ENCODE measurements around the gene KRTAP1-4. TPM values are rescaled to one million over a fixed set of nuclear protein-coding genes. Genes with fewer than 3 reads are reported as not detected.
"Not testable (repeated sequence)": the region's sequence is repeated elsewhere in the genome, so short reads cannot be mapped to it uniquely, and the experiment has no call there.

The KRTAP1-4 gene
- polyA plus RNA-seq, 4 donors = not detected

GRCh38 chr17:41003926-41004325, 26.1 kb downstream of the KRTAP1-4 start:
- Histone ChIP-seq H3K4me1 (ENCODE audit: control insufficient read depth in 3 of 3, insufficient read depth in 2 of 3, low read depth in 1 of 3, low read length in 2 of 3) (no peaks in the 10 kb centered on the region), H3K27me3 (ENCODE audit: control insufficient read depth in 3 of 3, insufficient read depth in 3 of 3, low read length in 3 of 3) (peaks cover 0 to 4% (median 0%) of the 10 kb centered on the region in 3 donors), H3K9me3 (ENCODE audit: control insufficient read depth in 2 of 2, insufficient read depth in 1 of 2, low read depth in 1 of 2, low read length in 1 of 2) (no peaks in the 10 kb centered on the region), H3K36me3 (ENCODE audit: control insufficient read depth in 3 of 3, insufficient read depth in 2 of 3, low read depth in 1 of 3, low read length in 3 of 3) (no peaks in the 10 kb centered on the region), H3K27ac (ENCODE audit: low read depth in 1 of 3, low read length in 2 of 3) (no peak overlapping the region), H3K4me3 (ENCODE audit: low read depth in 1 of 3, low read length in 3 of 3) (no peak overlapping the region)
- DNase-seq = no peak
- no peak for FAIRE-seq
- WGBS, 3 donors = 63 to 77% (median 68%) methylated on average over 4 of the region's 4 CpGs

DNA sequence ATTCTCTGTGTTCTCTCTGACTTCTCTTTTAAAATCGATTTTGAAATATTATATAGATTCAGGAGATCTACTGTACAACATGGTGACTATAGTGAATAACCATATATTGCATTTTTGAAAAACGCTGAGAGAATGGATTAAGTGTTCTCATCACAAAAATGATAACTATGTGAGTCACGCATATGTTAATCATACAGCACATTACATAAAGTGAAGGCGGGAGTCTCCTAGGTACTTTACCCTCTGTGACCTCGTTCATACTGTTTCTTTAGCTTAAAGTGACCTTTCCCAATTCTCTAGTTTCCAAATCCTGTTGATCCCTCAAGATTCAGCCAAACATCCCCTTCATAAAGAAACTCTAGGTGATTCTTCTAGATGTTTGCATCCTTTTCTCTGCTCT, 27.2 kb downstream of the KRTAP1-4 start:
- 21 to 50% (median 37%) methylated on average over 5 of the region's 5 CpGs for WGBS, 3 donors
- no peaks in the 10 kb centered on the region for H3K36me3 ChIP-seq (ENCODE audit: control insufficient read depth in 3 of 3, insufficient read depth in 2 of 3, low read depth in 1 of 3, low read length in 3 of 3)
- DNase-seq (no peak), FAIRE-seq (no peak)
- no peaks in the 10 kb centered on the region for H3K4me1 ChIP-seq (ENCODE audit: control insufficient read depth in 3 of 3, insufficient read depth in 2 of 3, low read depth in 1 of 3, low read length in 2 of 3)
- no peaks in the 10 kb centered on the region for H3K9me3 ChIP-seq (ENCODE audit: control insufficient read depth in 2 of 2, insufficient read depth in 1 of 2, low read depth in 1 of 2, low read length in 1 of 2)
- H3K27me3 ChIP-seq (ENCODE audit: control insufficient read depth in 3 of 3, insufficient read depth in 3 of 3, low read length in 3 of 3) = peaks cover 0 to 4% (median 0%) of the 10 kb centered on the region in 3 donors
- no peak overlapping the region for H3K4me3 ChIP-seq (ENCODE audit: low read depth in 1 of 3, low read length in 3 of 3)
- no peak overlapping the region for H3K27ac ChIP-seq (ENCODE audit: low read depth in 1 of 3, low read length in 2 of 3)

- 76 to 92% (median 82%) methylated on average over 4 of the region's 4 CpGs for WGBS, 3 donors
- peaks cover 0 to 7% (median 0%) of the 10 kb centered on the region in 3 donors for H3K27me3 ChIP-seq (ENCODE audit: control insufficient read depth in 3 of 3, insufficient read depth in 3 of 3, low read length in 3 of 3)
- DNase-seq (no peak), FAIRE-seq (no peak)
- H3K27ac ChIP-seq (ENCODE audit: low read depth in 1 of 3, low read length in 2 of 3) = no peak overlapping the region
- H3K36me3 ChIP-seq (ENCODE audit: control insufficient read depth in 3 of 3, insufficient read depth in 2 of 3, low read depth in 1 of 3, low read length in 3 of 3) = no peaks in the 10 kb centered on the region
- no peaks in the 10 kb centered on the region for H3K4me1 ChIP-seq (ENCODE audit: control insufficient read depth in 3 of 3, insufficient read depth in 2 of 3, low read depth in 1 of 3, low read length in 2 of 3)
- no peak overlapping the region for H3K4me3 ChIP-seq (ENCODE audit: low read depth in 1 of 3, low read length in 3 of 3)
- no peaks in the 10 kb centered on the region for H3K9me3 ChIP-seq (ENCODE audit: control insufficient read depth in 2 of 2, insufficient read depth in 1 of 2, low read depth in 1 of 2, low read length in 1 of 2)
Observed at GRCh38 chr17:41001795-41002194, 28.2 kb downstream of the KRTAP1-4 start.

DNA sequence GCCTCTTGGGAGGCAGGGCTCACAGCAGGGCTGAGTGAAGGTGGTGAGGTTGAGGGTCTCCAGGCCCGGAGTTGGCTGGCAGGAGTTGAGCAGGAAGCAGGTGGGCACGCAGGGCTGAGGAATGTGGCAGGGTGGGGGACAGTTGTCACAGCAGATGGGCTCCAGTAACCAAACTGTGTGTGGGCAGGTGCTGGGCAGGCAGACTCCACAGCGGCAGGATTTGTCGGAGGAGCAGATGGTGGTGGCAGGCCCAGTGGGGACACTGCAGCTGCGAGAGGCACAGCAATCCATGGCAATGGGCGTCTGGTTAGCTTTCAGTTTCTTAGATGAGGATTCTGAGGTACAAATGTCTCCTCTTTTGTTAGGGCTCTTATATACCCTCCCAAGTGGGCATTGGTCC, 30.4 kb downstream of the KRTAP1-4 start, which contains the start of gene KRTAP3-2:
Gene KRTAP3-2 (minus strand): TSS at position 344 of the 400 bp plus-strand sequence. CDS start 53 bp downstream, at position 291.
- not testable (repeated sequence) for H3K27ac ChIP-seq (ENCODE audit: low read depth in 1 of 3, low read length in 2 of 3); H3K36me3 ChIP-seq (ENCODE audit: control insufficient read depth in 3 of 3, insufficient read depth in 2 of 3, low read depth in 1 of 3, low read length in 3 of 3); H3K4me3 ChIP-seq (ENCODE audit: low read depth in 1 of 3, low read length in 3 of 3); FAIRE-seq; H3K4me1 ChIP-seq (ENCODE audit: control insufficient read depth in 3 of 3, insufficient read depth in 2 of 3, low read depth in 1 of 3, low read length in 2 of 3); H3K9me3 ChIP-seq (ENCODE audit: control insufficient read depth in 2 of 2, insufficient read depth in 1 of 2, low read depth in 1 of 2, low read length in 1 of 2); DNase-seq; H3K27me3 ChIP-seq (ENCODE audit: control insufficient read depth in 3 of 3, insufficient read depth in 3 of 3, low read length in 3 of 3)
- 85 to 93% (median 86%) methylated on average over 6 of the region's 6 CpGs for WGBS, 3 donors

GRCh38 chr17:40997361-40997760, 32.6 kb downstream of the KRTAP1-4 start:
- no peak overlapping the region for H3K4me3 ChIP-seq (ENCODE audit: low read depth in 1 of 3, low read length in 3 of 3)
- H3K36me3 ChIP-seq (ENCODE audit: control insufficient read depth in 3 of 3, insufficient read depth in 2 of 3, low read depth in 1 of 3, low read length in 3 of 3) = no peaks in the 10 kb centered on the region
- WGBS, 3 donors = 69 to 85% (median 78%) methylated on average over 2 of the region's 2 CpGs
- no peaks in the 10 kb centered on the region for H3K9me3 ChIP-seq (ENCODE audit: control insufficient read depth in 2 of 2, insufficient read depth in 1 of 2, low read depth in 1 of 2, low read length in 1 of 2)
- H3K27ac ChIP-seq (ENCODE audit: low read depth in 1 of 3, low read length in 2 of 3) = no peak overlapping the region
- peaks cover 0 to 7% (median 4%) of the 10 kb centered on the region in 3 donors for H3K27me3 ChIP-seq (ENCODE audit: control insufficient read depth in 3 of 3, insufficient read depth in 3 of 3, low read length in 3 of 3)
- no peaks in the 10 kb centered on the region for H3K4me1 ChIP-seq (ENCODE audit: control insufficient read depth in 3 of 3, insufficient read depth in 2 of 3, low read depth in 1 of 3, low read length in 2 of 3)
- DNase-seq (no peak), FAIRE-seq (no peak)

GRCh38 chr17:40996829-40997228, 33.2 kb downstream of the KRTAP1-4 start:
- peaks cover 0 to 7% (median 4%) of the 10 kb centered on the region in 3 donors for H3K27me3 ChIP-seq (ENCODE audit: control insufficient read depth in 3 of 3, insufficient read depth in 3 of 3, low read length in 3 of 3)
- no peak overlapping the region for H3K27ac ChIP-seq (ENCODE audit: low read depth in 1 of 3, low read length in 2 of 3)
- 78 to 92% (median 81%) methylated on average over 4 of the region's 4 CpGs for WGBS, 3 donors
- no peaks in the 10 kb centered on the region for H3K9me3 ChIP-seq (ENCODE audit: control insufficient read depth in 2 of 2, insufficient read depth in 1 of 2, low read depth in 1 of 2, low read length in 1 of 2)
- no peaks in the 10 kb centered on the region for H3K4me1 ChIP-seq (ENCODE audit: control insufficient read depth in 3 of 3, insufficient read depth in 2 of 3, low read depth in 1 of 3, low read length in 2 of 3)
- no peaks in the 10 kb centered on the region for H3K36me3 ChIP-seq (ENCODE audit: control insufficient read depth in 3 of 3, insufficient read depth in 2 of 3, low read depth in 1 of 3, low read length in 3 of 3)
- no peak for DNase-seq
- no peak for FAIRE-seq
- no peak overlapping the region for H3K4me3 ChIP-seq (ENCODE audit: low read depth in 1 of 3, low read length in 3 of 3)

- Histone ChIP-seq H3K4me3 (ENCODE audit: low read depth in 1 of 3, low read length in 3 of 3) (no peak overlapping the region), H3K27ac (ENCODE audit: low read depth in 1 of 3, low read length in 2 of 3) (no peak overlapping the region), H3K27me3 (ENCODE audit: control insufficient read depth in 3 of 3, insufficient read depth in 3 of 3, low read length in 3 of 3) (peaks cover 0 to 7% (median 4%) of the 10 kb centered on the region in 3 donors), H3K9me3 (ENCODE audit: control insufficient read depth in 2 of 2, insufficient read depth in 1 of 2, low read depth in 1 of 2, low read length in 1 of 2) (no peaks in the 10 kb centered on the region), H3K36me3 (ENCODE audit: control insufficient read depth in 3 of 3, insufficient read depth in 2 of 3, low read depth in 1 of 3, low read length in 3 of 3) (no peaks in the 10 kb centered on the region), H3K4me1 (ENCODE audit: control insufficient read depth in 3 of 3, insufficient read depth in 2 of 3, low read depth in 1 of 3, low read length in 2 of 3) (no peaks in the 10 kb centered on the region)
- DNase-seq (no peak), FAIRE-seq (no peak)
- WGBS, 3 donors = 47% methylated on average over 1 of the region's 1 CpG
Observed at GRCh38 chr17:40995116-40995515, 34.9 kb downstream of the KRTAP1-4 start.

- Histone ChIP-seq H3K27ac (ENCODE audit: low read depth in 1 of 3, low read length in 2 of 3) (no peak within 1 kb of the TSS), H3K27me3 (ENCODE audit: control insufficient read depth in 3 of 3, insufficient read depth in 3 of 3, low read length in 3 of 3) (peaks cover 0 to 4% (median 3%) of the 10 kb centered on the region in 3 donors), H3K4me3 (ENCODE audit: low read depth in 1 of 3, low read length in 3 of 3) (no peak within 1 kb of the TSS), H3K9me3 (ENCODE audit: control insufficient read depth in 2 of 2, insufficient read depth in 1 of 2, low read depth in 1 of 2, low read length in 1 of 2) (no peaks in the 10 kb centered on the region), H3K36me3 (ENCODE audit: control insufficient read depth in 3 of 3, insufficient read depth in 2 of 3, low read depth in 1 of 3, low read length in 3 of 3) (no peaks in the 10 kb centered on the region), H3K4me1 (ENCODE audit: control insufficient read depth in 3 of 3, insufficient read depth in 2 of 3, low read depth in 1 of 3, low read length in 2 of 3) (no peaks in the 10 kb centered on the region)
- whole genome bisulfite sequencing, 3 donors = 20 to 52% (median 49%) methylated on average over 4 of the region's 4 CpGs
- DNase-seq (no peak), FAIRE-seq (no peak)
Observed at GRCh38 chr17:40993839-40994238, 36.2 kb downstream of the KRTAP1-4 start, which contains the start of gene KRTAP3-3. Gene KRTAP3-3 (minus strand): TSS chr17:40994164. CDS start chr17:40994097, 67 bp downstream.

DNA sequence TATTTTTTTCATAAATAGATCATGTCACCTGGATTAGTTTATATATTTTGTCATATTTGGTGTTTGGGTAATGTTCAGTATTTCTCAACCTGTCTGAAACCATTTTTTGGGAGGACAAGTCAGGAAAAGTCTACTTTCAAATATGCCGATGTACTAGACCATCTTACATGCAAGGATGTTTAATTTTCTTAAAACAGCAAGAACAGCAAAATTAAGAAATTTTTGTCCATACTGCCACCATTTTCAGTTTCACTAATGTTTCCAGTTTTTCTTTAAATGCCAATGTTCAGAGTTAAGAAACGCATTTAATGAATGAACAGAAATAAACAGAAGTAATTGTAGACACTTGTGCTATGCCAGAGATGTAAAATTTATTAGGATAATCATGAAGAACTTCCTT, 36.9 kb downstream of the KRTAP1-4 start:
- no peaks in the 10 kb centered on the region for H3K36me3 ChIP-seq (ENCODE audit: control insufficient read depth in 3 of 3, insufficient read depth in 2 of 3, low read depth in 1 of 3, low read length in 3 of 3)
- no peak overlapping the region for H3K27ac ChIP-seq (ENCODE audit: low read depth in 1 of 3, low read length in 2 of 3)
- DNase-seq (no peak), FAIRE-seq (no peak)
- no peaks in the 10 kb centered on the region for H3K4me1 ChIP-seq (ENCODE audit: control insufficient read depth in 3 of 3, insufficient read depth in 2 of 3, low read depth in 1 of 3, low read length in 2 of 3)
- H3K27me3 ChIP-seq (ENCODE audit: control insufficient read depth in 3 of 3, insufficient read depth in 3 of 3, low read length in 3 of 3) = peaks cover 0 to 4% (median 3%) of the 10 kb centered on the region in 3 donors
- H3K4me3 ChIP-seq (ENCODE audit: low read depth in 1 of 3, low read length in 3 of 3) = no peak overlapping the region
- H3K9me3 ChIP-seq (ENCODE audit: control insufficient read depth in 2 of 2, insufficient read depth in 1 of 2, low read depth in 1 of 2, low read length in 1 of 2) = no peaks in the 10 kb centered on the region
- whole genome bisulfite sequencing, 3 donors = 78 to 84% (median 80%) methylated on average over 2 of the region's 2 CpGs

Measured in small intestine (tissue), 7 donors.